SU-DHL-6 (cell line): ENCODE data around the gene GGACT.
A peak's percentile ranks its signal among the peaks of the same experiment; 100 is the strongest.

Experiments
- H2AFZ ChIP-seq: fragments of 200-600 bp; sonication (generic); 2 replicates; pipeline ENCODE4 v1.6.1; 2014; ENCODE audit warnings: low read depth, mild to moderate bottlenecking, moderate library complexity, mixed read lengths, antibody characterized with exemption, low read length; ENCODE audit not compliant: severe bottlenecking
- H3F3A ChIP-seq: fragments of 200-600 bp; shearing (Covaris generic); 2 replicates; pipeline ENCODE4 v1.6.0; 2016; ENCODE audit warnings: antibody characterized with exemption, mild to moderate bottlenecking; ENCODE audit not compliant: insufficient read depth
- H3K27ac ChIP-seq: fragments of 200-600 bp; sonication (generic); 2 replicates; pipeline ENCODE4 v1.5.1; 2016; ENCODE audit warnings: low read depth, mild to moderate bottlenecking, low read length, moderate library complexity, mixed read lengths
- H3K27me3 ChIP-seq: fragments of 200-600 bp; sonication (generic), shearing (Covaris generic); 2 replicates; pipeline ENCODE4 v1.6.0; 2014; ENCODE audit warnings: mild to moderate bottlenecking, low read length
- H3K36me3 ChIP-seq: fragments of 200-600 bp; sonication (generic); 2 replicates; pipeline ENCODE4 v1.6.1; 2014; ENCODE audit warnings: mild to moderate bottlenecking, low read length, mixed read lengths
- H3K4me2 ChIP-seq: fragments of 300-600, 200-600 bp; shearing (Covaris generic), sonication (generic); 2 replicates; pipeline ENCODE4 v1.6.0; 2014; ENCODE audit warnings: low read length, low read depth, mild to moderate bottlenecking; ENCODE audit not compliant: poor library complexity, severe bottlenecking
- H3K4me3 ChIP-seq: fragments of 200-600 bp; sonication (generic); 2 replicates; pipeline ENCODE4 v1.5.1; 2014; ENCODE audit warnings: antibody characterized with exemption, low read length, mild to moderate bottlenecking, mixed read lengths; ENCODE audit not compliant: insufficient read depth, poor library complexity, severe bottlenecking
- H3K79me2 ChIP-seq: fragments of 200-600 bp; sonication (generic); 2 replicates; pipeline ENCODE4 v1.6.1; 2014; ENCODE audit warnings: mild to moderate bottlenecking, low read length, moderate library complexity; ENCODE audit not compliant: insufficient read depth
- H3K9ac ChIP-seq: fragments of 200-600 bp; sonication (generic); 2 replicates; pipeline ENCODE4 v1.7.0; 2014; ENCODE audit warnings: mild to moderate bottlenecking, low read length
- H3K9me2 ChIP-seq: fragments of 200-600 bp; sonication (generic); replicated peaks from 2 replicates; pipeline ENCODE4 v1.6.1; 2014; ENCODE audit warnings: low read length; ENCODE audit not compliant: insufficient read depth
- H3K9me3 ChIP-seq: fragments of 200-600 bp; sonication (generic); 2 replicates; pipeline ENCODE4 v1.6.1; 2014; ENCODE audit warnings: low read length, mixed read lengths; ENCODE audit not compliant: insufficient read depth
- H4K20me1 ChIP-seq: fragments of 200-600 bp; sonication (generic); 2 replicates; pipeline ENCODE4 v1.6.1; 2014; ENCODE audit warnings: low read depth, mild to moderate bottlenecking, antibody characterized with exemption, low read length, moderate library complexity, mixed read lengths
- CTCF ChIP-seq: fragments of 200-600 bp; sonication (generic); IDR thresholded peaks from one replicate; pipeline ENCODE4 v1.5.1; 2017; ENCODE audit warnings: antibody characterized with exemption, mild to moderate bottlenecking, low read length, moderate library complexity; ENCODE audit not compliant: insufficient read depth, poor library complexity, severe bottlenecking
- EZH2phosphoT487 ChIP-seq: fragments of 200-600 bp; sonication (generic), shearing (Covaris generic); conservative IDR thresholded peaks from 2 replicates; pipeline ENCODE4 v1.6.1; 2018; ENCODE audit warnings: mild to moderate bottlenecking, antibody characterized with exemption, low read length, moderate library complexity, mixed read lengths

Gene GGACT

GRCh38 chr13:100613031-100613430 is 24.4 kb upstream of the GGACT start:
- Histone ChIP-seq H3K9me2 (no peaks in the 10 kb centered on the region), H3K9me3 (no peaks in the 10 kb centered on the region), H3K27me3 (no peaks in the 10 kb centered on the region), H3K36me3 (no peaks in the 10 kb centered on the region), H4K20me1 (no peaks in the 10 kb centered on the region), H3F3A (no peaks in the 10 kb centered on the region), H3K9ac (no peak overlapping the region), H3K4me2 (no peak overlapping the region), H3K79me2 (no peaks in the 10 kb centered on the region), H3K27ac (no peak overlapping the region), H2AFZ (no peak overlapping the region), H3K4me3 (no peak overlapping the region)
- TF ChIP-seq EZH2phosphoT487: no peak
- no peak for TF ChIP-seq CTCF

GRCh38 chr13:100611678-100612492 is 23.3 kb upstream of the GGACT start:
- TF ChIP-seq EZH2phosphoT487: no peak
- H3K9ac ChIP-seq: no peak overlapping the region
- H3K9me2 ChIP-seq: no peaks in the 10 kb centered on the region
- H2AFZ ChIP-seq: no peak overlapping the region
- H3K9me3 ChIP-seq: no peaks in the 10 kb centered on the region
- H4K20me1 ChIP-seq: no peaks in the 10 kb centered on the region
- H3K27ac ChIP-seq: no peak overlapping the region
- H3K36me3 ChIP-seq: no peaks in the 10 kb centered on the region
- no peaks in the 10 kb centered on the region for H3K79me2 ChIP-seq
- H3K27me3 ChIP-seq: no peaks in the 10 kb centered on the region
- H3K4me2 ChIP-seq: no peak overlapping the region
- H3F3A ChIP-seq: no peaks in the 10 kb centered on the region
- H3K4me3 ChIP-seq: no peak overlapping the region

GRCh38 chr13:100610391-100611347 is 22.1 kb upstream of the GGACT start:
- H3K4me3 ChIP-seq: no peak overlapping the region
- H3K36me3 ChIP-seq: no peaks in the 10 kb centered on the region
- peak overlapping the region; percentile 25 for H3K4me2 ChIP-seq
- no peaks in the 10 kb centered on the region for H3K9me3 ChIP-seq
- H3K27ac ChIP-seq: 0 out of 2 replicates have a peak overlapping the region, but pooled peaks have one; percentile 8
- no peak overlapping the region for H3K9ac ChIP-seq
- no peak for TF ChIP-seq EZH2phosphoT487
- no peak for TF ChIP-seq CTCF
- H3K79me2 ChIP-seq: no peaks in the 10 kb centered on the region
- H3K27me3 ChIP-seq: no peaks in the 10 kb centered on the region
- H2AFZ ChIP-seq: peak overlapping the region; percentile 29
- H3F3A ChIP-seq: no peaks in the 10 kb centered on the region
- H4K20me1 ChIP-seq: no peaks in the 10 kb centered on the region
- H3K9me2 ChIP-seq: no peaks in the 10 kb centered on the region
